Measurements from ENCODE around the gene MMP7. TPM values are rescaled to one million over a fixed set of nuclear protein-coding genes. Genes with fewer than 3 reads are reported as not detected.

Gene MMP7
- polyA plus RNA-seq, 3 donors: 21.8 to 31.4 (median 25.7) TPM

Other genes starting within 250 kb of the MMP7 start
- gene BIRC3, start 213.3 kb downstream of the MMP7 start, polyA plus RNA-seq (ENCODE audit: insufficient read length in 3 of 3): 1 to 10 TPM; 1.2 to 1.6 (median 1.5) TPM
- gene BIRC2, start 183.5 kb downstream of the MMP7 start, polyA plus RNA-seq (ENCODE audit: insufficient read length in 3 of 3): 100 to 1,000 TPM in 1 of 3 donors, 10 to 100 TPM in 2; 92.3 to 103 (median 94.0) TPM
- 100 to 1,000 TPM; 331 to 380 (median 377) TPM for gene TMEM123, start 78.0 kb downstream of the MMP7 start, polyA plus RNA-seq (ENCODE audit: insufficient read length in 3 of 3)
- not detected for gene MMP20, start 94.6 kb upstream of the MMP7 start, polyA plus RNA-seq (ENCODE audit: insufficient read length in 3 of 3)
- not detected for gene MMP27, start 175.0 kb upstream of the MMP7 start, polyA plus RNA-seq (ENCODE audit: insufficient read length in 3 of 3)
- gene MMP8, start 194.2 kb upstream of the MMP7 start, polyA plus RNA-seq (ENCODE audit: insufficient read length in 3 of 3): under 1 TPM in 1 of 3 donors, not detected in 2; 0.18 TPM
- gene MMP10, start 249.9 kb upstream of the MMP7 start, polyA plus RNA-seq (ENCODE audit: insufficient read length in 3 of 3): not detected